CD4-positive, alpha-beta T cell treated with Interleukin-4 for 4 hours (primary cell): ENCODE measurements around the gene AHCYL1.

ENCODE experiments used
- DNase-seq: peaks from one replicate; pipeline ENCODE4 v3.0.0-alpha.2; 2020

AHCYL1 gene

DNA sequence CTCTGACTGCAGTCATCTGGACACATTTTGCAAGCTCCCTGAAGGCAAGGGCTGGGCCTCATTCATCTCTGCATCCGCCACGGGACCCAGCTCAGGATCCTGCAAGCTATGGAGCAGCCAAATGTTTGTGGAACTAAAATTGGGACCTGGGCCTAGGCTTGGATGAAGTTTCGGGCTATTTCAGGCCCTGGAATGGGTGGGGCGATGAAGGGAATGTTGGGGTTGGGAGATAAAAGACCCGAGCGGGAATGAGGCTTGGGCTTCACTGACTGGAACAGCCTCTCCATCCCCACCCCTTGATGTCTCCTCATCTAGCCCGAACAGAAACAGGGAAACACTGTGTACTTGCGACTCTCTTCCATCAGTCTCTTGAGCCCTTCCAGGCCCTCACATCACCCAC, 7.3 kb upstream of the AHCYL1 start:
- no peak for DNase-seq

DNA sequence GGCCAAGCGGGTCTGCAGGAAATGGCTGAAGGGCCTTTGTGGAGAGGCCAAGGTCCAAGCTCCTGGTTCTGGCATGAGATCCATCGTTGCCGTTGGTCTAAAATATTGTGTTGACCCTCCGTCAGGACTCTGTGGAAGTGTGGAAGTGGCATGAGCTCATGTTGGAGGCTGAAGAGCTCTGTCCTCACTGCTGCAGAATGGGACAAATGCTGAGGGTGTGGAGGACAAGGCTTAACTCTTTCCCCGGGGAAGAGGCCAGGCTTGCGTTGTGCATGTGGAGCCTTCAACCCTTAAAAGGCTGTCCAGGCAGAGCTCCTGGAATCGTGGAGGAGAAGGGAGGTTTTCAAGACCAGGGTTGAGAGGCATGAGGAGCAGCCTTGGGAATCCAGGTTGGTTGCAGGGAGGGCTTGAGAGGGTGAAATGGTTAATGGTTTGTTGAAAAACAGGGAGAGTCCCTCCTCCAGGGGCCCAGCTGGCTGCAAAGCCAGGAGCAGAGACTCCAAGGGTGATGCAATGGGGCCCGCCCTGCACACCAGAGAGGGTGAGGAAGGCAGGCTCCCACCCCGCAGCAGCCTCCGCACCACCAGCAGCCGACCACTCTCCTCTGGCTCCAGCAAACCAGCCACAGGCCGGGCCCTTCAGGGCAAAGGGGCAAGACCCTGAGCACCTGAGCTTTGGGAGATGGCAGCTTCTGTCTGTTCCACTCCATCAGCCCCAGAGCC, 6.7 kb upstream of the AHCYL1 start:
- DNase-seq, result no peak

DNA sequence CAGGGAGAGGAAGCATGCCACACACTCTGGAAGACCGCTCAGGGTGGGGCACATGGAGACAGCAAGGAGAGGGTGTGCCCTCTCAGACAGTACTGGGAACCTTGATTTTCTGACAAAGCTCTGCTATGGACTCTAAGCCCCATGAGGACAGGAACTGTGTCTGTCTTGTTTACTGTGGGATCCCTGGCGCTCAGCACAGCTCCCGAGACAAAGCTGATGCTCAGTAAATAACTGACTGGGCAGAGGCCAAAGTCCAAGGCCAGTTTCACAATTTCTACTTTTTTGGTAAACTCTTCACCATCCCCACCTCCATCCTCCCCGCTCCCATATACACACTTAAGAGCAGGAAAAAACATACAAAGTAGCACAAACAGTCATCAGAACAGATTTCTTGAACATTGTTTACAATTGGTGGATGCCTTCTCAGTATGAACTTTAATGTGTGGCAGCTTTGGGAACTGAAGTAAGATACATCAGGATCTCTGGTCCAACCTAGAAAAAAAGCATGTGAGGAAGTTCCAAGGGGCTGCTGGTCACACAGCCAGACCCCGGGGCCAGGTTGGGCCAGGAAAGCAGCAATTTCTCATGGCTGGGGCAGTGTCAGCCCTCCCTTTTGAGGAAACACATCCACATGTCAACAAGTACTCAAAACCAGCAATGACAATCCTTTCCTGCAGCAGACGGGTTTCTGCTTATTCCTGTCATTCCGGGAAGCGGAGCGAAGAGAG, 5.6 kb upstream of the AHCYL1 start:
- no peak for DNase-seq

DNA sequence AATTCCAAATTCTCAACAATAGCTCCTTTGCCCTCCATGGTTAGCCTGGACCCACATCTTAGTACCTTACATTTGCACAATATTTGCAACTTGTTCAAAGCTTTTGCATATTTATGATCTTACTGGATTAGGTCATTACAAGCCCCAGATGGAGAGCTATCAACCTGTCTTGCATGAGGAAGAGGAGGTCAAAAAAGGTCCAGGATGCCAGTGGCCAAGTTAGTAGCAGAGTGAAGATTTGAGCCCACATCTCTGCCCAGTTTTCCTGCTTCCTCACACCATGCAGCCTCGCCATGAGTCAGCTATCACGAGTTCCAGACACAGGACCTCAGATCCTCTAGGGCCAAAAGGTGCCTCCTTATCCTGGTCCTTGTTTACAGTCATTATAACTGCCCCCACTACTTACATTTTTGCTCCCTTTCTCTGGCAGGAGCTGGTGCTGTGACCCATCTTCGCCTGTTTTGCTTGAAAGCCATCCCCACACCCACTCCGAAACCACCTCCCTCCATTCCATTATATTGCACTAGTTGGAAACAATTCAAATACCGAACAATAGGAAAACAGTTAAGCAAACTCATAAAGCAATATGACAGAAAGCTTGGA, 5.0 kb upstream of the AHCYL1 start:
- no peak for DNase-seq

DNA sequence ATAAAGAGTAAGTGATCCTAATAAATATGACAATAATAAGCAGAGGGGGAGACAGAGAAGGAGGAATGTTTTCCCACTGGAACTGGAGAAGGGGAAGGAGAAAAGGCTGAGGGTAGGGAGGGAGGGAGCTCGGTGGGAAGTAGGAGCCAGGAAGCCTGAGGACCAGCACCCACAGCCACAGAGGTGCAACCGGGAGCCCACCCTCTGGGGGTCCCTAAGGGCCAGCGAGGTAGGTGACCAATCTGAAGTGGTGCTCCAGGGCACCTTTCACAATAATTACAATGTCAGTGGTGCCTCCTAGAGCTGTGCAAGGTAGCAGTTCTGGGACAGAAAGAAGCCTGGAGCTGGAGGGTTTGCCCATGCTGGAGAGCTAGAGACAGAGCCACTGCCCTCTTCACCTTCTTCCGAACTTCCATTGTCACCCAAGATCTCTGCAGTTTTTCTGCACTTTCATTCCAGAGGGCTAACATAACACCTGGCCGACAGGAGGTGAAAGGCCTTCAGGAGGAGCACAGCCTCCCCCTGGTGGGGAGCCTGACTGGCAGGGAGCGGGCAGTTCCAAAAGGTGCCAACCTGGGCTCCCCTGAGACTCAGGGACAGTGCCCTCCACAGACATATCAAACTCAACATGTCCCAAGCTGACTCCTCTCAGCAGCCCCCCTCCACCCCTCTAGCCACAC, 4.1 kb upstream of the AHCYL1 start:
- no peak for DNase-seq

DNA sequence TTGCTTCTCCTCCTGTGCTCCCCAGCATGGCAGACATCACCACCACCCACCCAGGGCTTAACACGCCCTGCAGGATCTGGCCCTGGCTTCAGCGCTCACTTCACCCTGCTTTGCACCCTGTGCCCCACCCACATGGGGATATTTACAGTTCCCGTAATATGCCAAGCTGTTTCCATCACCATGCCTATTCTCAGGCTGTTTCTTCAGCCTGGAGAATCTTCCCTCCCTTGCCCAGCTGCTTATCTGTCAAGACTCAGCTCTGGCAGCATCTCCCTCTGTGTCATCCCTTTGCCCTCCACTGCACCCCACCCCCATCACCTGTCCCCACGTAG, 3.6 kb upstream of the AHCYL1 start:
- no peak for DNase-seq

DNA sequence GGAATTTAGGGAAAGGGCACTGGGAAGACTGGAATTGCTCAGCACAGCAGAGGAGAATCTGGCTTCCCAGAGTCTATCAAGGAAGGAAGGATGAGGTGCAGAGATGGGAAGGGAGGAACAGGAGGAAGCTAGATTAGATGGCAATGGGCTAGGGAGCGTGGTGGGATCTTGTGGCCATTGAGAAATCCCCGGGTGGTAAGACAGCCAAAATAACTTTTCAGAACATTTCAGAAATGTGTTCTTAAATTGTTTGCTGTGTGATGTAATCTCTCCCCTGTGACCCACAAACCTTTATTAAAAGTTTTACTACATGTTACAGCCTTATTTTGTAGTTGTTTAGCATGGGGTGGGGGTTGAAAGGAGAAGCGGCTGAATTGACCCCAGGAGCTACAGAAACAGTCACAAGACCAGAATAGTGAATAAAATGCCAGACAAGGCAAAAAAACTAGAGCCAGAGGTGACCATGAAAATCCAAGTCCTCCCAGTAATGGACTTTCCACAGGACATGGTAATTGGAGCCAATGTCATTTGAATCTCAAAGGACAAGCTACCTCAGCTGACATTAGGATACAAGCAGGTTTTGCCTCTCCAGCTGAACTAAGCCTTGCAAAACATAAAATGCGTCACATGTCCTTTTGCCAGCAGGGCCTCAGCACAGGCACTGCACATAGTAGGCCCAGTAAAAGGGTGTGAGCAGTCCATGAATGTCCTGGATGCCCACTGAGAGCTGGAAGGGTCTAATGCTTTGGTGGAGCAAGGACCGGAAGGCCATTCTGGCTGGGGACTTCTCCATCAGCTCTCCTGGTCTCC, 980 bp upstream of the AHCYL1 start:
- no peak for DNase-seq

DNA sequence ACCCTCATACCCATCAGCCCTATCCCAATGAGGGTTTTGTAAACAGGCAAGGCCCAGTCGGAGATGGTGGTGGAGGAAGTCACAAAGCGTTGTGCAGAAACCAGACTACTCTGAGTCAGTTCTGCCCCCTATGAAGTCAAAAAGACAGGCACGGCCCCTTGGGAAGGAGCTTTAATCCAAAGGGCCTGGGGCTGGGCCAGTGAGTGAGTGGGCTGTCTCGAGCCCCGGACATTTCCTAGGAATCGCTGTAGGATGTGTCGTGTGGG, 442 bp upstream of the AHCYL1 start:
- DNase-seq, result no peak

DNA sequence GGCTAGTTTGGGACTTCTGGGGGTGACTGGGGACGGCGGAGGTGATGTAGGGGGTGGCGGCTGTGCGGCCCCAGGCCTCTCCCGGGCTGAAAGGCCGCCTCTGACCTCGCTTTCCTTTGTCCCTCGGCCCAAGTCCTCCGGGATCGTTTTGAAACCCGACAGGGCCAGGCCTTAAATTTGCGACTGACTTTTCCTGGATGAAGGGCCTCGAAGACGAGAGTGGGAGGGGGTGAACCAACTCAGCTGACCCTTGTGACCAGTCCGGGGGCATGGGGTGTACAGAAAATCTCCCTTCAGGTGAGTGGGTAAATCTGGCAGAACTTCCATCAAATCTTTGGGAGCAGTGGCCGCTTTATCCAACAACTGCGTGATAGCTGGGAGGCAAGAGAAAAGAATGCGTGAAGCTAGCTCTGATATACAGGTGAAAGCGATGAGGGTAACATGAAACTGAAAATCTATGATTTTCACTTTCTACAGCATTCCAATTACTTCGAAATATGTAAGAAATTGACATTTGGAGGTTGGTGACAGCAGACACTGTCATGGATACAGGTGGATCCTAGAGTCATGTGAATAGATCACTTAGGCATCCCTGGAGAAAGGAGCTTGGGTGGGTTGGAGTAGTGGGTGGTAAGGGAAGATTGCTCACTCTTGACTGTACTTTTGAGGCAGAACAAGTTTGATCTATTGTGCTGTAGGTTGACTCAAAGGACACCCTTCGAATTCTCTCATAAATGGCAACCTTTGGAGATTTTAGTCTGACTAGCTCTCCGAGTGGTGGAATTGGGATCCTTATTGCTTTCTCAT, 885 bp downstream of the AHCYL1 start:
- no peak for DNase-seq

DNA sequence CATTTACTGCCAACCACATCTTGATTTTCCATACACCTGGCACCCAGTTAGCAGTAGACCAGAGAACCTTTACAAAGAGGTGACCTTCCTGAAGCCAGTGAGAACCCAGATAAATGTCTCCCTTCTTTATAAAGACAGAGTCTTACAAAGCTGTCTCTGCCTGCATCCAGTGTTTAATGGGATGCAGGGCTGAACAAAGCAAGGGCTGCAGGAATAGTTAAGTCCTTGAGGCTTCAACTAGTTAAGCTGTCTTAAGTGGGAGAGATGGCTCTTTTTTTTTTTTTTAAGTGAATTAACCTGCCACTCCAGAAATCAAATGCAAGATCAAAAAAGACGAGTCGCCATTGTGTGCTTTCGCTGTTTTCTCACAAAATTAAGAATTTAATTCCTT, 1.5 kb downstream of the AHCYL1 start:
- no peak for DNase-seq

DNA sequence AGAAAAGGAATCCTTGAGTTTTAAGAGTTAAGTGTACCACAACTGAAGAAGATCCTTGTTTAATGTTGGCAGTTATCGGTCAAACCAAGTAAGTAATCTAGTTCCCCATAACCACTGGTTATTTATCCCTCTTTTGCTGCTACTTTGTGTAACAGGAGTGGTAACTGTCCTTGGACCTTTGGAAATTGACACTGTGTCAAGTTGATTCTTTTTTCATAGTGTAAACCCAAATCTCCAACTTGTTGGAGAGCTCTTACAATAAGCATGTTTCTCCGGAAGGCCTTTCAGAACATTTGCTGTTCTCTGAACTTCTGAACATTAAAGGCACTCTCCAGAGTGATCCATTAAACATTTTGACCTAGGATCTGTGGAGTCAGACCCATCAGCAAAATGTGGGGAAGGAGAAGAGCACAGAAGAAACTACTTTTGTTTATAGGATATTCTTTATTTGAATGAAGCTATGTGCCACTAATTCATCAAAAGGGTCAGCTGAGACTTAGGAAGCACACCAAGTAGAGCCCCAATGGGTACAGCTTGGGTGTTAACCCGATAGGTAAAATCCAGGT, 3.9 kb downstream of the AHCYL1 start:
- DNase-seq, result no peak

DNA sequence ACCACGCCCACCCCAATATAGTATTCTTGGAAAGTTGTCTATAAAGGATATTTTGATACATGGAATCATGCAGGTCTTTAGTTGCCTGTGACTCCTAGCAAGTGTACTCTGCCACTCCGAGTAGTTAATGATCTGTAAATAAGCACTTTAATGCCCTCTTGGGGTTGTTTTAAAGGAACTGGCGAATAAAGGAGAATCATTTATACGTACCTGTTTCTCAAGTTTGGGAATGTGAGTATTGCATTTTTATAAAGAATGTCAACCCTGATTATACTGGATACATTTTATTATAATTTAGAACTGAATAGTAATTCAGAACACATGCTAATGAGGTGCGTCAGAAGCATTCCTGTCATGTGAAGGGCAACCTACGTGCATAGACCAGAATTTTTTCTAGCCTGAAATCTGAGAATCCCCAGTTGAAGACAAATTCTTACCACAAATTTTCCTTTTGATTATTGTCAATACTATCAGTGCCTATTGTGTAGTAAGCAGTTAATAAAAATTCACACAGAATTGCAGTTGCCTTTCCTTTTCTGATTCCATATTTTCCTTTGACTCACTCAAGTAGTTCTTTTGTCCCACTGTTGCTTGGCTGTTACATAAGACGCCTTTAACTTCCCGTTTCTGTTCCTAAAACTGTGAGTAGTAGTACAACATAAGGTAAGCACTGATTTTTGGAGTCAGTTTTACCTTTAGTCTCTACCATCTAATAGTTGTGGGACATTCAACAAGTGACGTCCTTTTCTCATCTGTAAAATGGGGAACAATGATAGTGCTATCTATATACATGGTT, 5.1 kb downstream of the AHCYL1 start:
- DNase-seq, result no peak

DNA sequence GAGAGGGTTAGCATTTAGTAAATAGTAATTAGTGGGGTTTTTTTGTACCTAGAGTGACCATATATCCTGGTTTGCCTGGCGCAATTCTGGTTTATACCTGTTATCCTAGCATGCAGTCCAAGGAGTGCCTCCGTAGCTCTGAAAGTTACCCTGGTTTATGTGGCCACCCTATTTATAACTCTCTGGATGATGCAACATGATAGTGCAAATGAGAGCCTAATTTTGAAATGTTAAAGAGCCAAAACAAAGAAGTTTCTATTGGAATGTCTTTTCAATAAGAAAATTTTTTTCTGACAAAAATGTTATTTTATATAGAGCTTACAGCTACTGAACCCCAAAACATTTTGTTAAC, 5.7 kb downstream of the AHCYL1 start:
- DNase-seq, result no peak

DNA sequence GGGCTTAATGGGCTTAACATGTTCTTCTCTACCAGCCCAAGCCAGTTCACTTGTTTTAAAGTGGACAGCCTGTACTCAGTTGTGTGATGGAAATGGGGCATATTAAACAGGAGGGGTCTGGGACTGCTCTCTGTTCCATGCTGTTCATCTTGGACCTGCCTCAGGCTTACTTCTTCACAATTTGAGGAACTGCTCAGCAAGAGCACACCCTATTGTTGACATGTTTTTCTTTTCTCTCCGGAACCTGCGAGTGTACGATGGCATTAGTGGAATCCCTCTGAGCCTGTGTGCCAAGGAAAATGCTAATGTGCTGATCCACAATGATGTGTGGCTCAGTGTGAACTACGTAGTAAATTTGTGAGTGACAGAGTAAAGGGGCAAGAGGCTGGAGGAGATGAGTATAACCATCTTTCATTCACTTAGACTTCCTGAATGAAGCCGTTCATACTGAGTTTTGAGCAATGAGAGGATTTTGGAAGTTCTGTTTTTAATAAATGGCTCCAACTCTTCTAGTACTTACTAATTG, 6.9 kb downstream of the AHCYL1 start:
- no peak for DNase-seq

DNA sequence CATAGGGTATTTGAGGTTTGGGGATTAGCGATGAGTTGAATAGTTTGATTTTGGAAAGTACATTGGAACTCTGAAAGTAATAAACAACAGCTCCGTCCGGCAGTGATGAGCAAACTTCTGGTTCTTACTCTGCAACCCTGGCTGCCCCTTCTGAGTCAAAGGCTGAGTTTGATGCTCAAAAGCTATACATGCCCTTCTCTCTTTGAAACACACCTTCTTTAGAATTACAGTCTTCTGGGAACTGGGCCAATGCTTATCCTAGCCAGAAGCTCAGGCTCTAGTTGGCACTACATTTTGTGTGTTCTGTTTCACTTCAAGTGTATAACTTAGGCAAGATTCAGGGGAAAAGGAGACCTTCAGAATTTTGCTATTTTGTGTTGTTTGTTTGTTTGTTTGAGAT, 9.3 kb downstream of the AHCYL1 start:
- no peak for DNase-seq

DNA sequence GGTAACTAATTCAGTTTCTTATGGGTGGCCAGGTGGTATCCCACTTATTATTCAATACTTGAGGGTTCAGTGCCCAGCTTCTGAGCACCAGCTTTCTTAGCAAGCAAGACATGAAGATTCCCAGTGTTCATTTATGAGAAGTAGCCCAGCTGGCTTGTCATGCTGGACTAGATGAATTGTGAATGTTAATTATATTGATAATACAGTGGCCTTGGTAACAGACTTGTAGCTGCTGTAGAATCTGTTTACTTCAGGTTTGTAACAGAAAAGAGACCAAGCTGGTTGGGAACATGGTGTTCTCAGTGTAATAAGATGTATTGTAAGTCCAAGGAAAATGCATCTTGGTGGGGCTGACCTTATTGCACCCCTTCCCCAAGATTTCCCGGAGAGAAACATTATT, 10.1 kb downstream of the AHCYL1 start:
- no peak for DNase-seq

DNA sequence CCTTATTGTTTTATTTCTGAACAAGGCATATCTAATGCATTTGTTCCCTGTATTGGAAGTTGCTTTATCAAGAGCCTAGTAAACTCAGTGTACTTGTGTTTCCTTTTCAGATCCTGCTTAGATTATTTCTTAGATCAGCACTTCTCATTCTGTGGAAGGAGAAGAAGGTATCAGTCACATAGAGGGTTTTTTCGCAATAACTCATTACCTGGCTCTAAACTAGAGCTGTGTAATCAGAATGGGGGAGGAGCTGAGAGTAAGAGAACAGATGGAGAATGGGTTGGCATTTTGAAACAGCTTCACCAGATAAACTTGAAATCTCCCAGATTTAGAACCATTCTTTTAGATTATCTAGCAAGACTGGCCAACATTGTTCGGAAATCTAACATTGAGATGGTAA, 11.0 kb downstream of the AHCYL1 start:
- DNase-seq, result no peak

DNA sequence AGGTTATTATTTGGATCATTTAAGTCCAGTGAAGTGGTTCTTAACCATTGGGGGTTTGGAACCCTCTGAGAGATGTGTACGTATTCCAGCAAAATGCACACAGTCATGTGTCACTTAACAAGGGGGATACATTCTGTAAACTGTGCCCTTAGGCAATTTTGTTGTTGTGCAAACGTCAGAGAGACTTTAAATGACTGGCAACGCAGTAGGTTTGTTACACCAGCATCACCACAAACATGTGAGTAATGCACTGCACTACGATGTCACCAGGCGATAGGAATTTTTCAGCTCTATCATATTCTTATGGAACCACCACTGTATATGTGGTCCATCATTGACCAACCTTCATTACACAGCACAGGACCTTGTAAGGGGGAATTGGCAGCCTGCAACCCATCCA, 11.9 kb downstream of the AHCYL1 start:
- no peak for DNase-seq

DNA sequence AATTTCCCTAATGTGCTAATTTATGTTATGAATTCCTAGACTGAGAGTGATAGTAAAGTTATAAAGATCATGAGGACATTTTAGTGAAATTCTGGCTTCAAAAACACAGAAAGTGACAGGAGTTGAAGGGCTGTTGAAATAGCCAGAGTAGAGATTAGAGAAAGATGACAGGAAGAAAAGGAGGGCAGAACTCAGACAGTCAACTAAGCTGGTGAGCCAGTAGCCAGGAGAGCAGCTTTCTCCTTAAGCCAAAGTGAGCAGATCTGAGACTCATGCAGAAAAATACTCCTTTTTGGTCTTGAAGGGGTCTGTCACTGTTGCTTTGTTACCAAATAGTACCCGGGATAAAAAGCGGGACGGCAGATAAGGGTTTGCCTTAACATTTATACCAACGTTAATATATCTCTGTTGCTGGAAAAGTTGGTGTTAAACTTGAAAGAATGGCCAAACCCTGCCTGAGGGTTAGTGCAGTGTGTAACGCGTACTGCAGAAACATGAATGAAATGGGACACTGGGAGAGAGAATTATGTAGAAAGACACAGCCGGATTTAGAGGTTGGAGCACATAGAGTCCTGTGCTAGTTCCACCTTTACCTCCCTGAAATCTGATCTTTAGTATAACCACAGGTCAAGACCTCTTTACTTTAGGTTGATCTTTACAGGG, 12.8 kb downstream of the AHCYL1 start:
- DNase-seq, result no peak

DNA sequence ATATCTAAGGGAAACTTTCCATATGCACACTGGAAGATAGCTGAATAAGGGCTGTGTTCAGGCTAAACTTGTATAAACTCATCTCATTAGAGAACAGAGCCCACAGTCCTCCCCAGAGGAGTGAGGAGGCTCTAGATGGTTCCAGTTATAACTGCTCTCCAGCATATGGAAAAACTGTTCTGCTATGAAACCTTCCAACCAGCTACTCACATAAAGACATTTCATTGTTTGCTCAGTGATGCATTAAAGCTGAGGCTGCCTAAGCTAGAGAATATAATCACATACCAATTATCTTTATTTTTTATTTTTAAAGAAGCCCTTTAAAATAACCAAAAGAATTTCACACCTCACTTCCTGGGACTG, 13.3 kb downstream of the AHCYL1 start:
- DNase-seq, result no peak

DNA sequence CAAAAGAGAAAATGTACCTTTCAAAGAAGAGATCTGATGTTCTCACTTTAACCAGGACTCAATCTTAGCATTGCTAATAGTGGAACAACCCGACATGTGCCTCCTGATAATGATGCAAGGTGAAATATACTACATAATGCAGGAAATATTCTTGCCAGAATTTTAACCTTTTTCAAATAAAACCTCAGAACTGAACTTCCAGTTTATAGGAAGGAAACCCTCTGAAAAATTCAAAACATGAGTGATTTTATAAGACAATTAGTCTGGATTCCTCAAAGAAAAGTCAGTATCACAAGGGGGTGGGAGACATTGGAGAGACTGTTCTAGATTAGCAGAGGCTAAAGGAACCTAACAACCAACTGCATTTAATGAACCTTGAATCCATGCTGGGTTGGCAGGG, 18.1 kb downstream of the AHCYL1 start:
- DNase-seq, result no peak
